K562 (cell line): ENCODE results near the gene PLEKHF1. TPM values are rescaled to one million over a fixed set of nuclear protein-coding genes. Genes with fewer than 3 reads are reported as not detected.

Experiments
- ATAC-seq: fragments of 200-7000 bp; cut with Tn5 transposase; 3 replicates; pipeline ENCODE4 v1.9.1; 2020; ENCODE audit warnings: moderate library complexity
- BruUV-seq: library from RNA; stranded (reverse); fragments of 400-500 nt; replicated peaks from 2 replicates; lab custom pipeline; 2021; lab: Mats Ljungman, UMichigan
- CTCF ChIA-PET: fragments of 300-600 bp; formaldehyde crosslinking; extraction: SDS; loops from one replicate; lab custom pipeline; 2021; ENCODE audit warnings: low intra/inter-chr PET ratio; lab: Yijun Ruan, JAX
- POLR2A ChIA-PET: fragments of 300-600, 350-650 bp; sonication (Branson Sonifier 250); formaldehyde crosslinking; extraction: SDS; loops from one replicate; lab custom pipeline; 2021; ENCODE audit warnings: antibody characterized with exemption, inconsistent platforms; lab: Yijun Ruan, JAX
- DNase-seq, 4 experiments: peaks; one replicate each; pipeline versions ENCODE4 v3.0.0 to v3.0.0-alpha.2; 2011 to 2018; ENCODE audit warnings: low spot score in 3 of 4, mixed read lengths in 3 of 4; ENCODE audit errors: extremely low read depth in 1 of 4
- FAIRE-seq: peaks from 2 replicates; lab custom pipeline; 2011; peaks lifted over from hg19 to GRCh38; lab: Jason Lieb, UNC
- H2AFZ ChIP-seq: 2 replicates; pipeline ENCODE4 v1.6.0; 2011; ENCODE audit warnings: low read depth, low read length, control low read depth, inconsistent platforms
- H3K27ac ChIP-seq: fragments of 200-600 bp; 3 replicates; pipeline ENCODE4 v1.8.0; 2011; ENCODE audit warnings: low read depth, mild to moderate bottlenecking, control low read depth, inconsistent platforms, low read length, moderate library complexity, mixed read lengths; ENCODE audit errors: extremely low read depth
- H3K27me3 ChIP-seq, 2 experiments: fragments of 300-600 bp in 1 of 2; 2 replicates in 1 of 2; 3 replicates in 1 of 2; pipeline versions ENCODE4 v1.6.0 to v1.8.0; 2011; ENCODE audit warnings: inconsistent platforms in 2 of 2, low read length in 2 of 2, mild to moderate bottlenecking in 1 of 2, mixed read lengths in 1 of 2, moderate library complexity in 1 of 2; ENCODE audit not compliant: control insufficient read depth in 2 of 2, insufficient read depth in 2 of 2
- H3K36me3 ChIP-seq: fragments of 300-600 bp; 3 replicates; pipeline ENCODE4 v1.8.0; 2011; ENCODE audit warnings: mild to moderate bottlenecking, low read length, inconsistent platforms; ENCODE audit not compliant: control insufficient read depth, insufficient read depth
- H3K4me1 ChIP-seq, 2 experiments: fragments of 200-600 bp in 1 of 2; replicated peaks in 1 of 2; 2 replicates in 1 of 2; 3 replicates in 1 of 2; pipeline versions ENCODE4 v1.5.1 to v1.8.0; 2011; ENCODE audit warnings: inconsistent platforms in 2 of 2, low read length in 2 of 2, mild to moderate bottlenecking in 1 of 2, mixed read lengths in 1 of 2, moderate library complexity in 1 of 2; ENCODE audit not compliant: control insufficient read depth in 2 of 2, insufficient read depth in 2 of 2
- H3K4me2 ChIP-seq: 2 replicates; pipeline ENCODE4 v1.6.1; 2011; ENCODE audit warnings: low read length, control low read depth, inconsistent platforms, mixed read lengths; ENCODE audit not compliant: insufficient read depth
- H3K4me3 ChIP-seq: fragments of 200-600 bp; sonication (generic), shearing (Covaris generic); 2 replicates; pipeline ENCODE4 v1.5.1; 2016; ENCODE audit warnings: control low read depth, inconsistent platforms
- H3K79me2 ChIP-seq: fragments of 200-600 bp; 3 replicates; pipeline ENCODE4 v1.8.0; 2011; ENCODE audit warnings: low read length, inconsistent platforms; ENCODE audit not compliant: control insufficient read depth, insufficient read depth
- H3K9ac ChIP-seq, 2 experiments: 2 replicates each; pipeline versions ENCODE4 v1.6.0 to v1.6.1; 2011; ENCODE audit warnings: low read depth in 2 of 2, low read length in 2 of 2, control low read depth in 1 of 2, inconsistent platforms in 1 of 2, mild to moderate bottlenecking in 1 of 2, mixed read lengths in 1 of 2; ENCODE audit not compliant: insufficient read depth in 1 of 2
- H3K9me1 ChIP-seq: one replicate; pipeline ENCODE4 v1.6.0; 2011; ENCODE audit warnings: inconsistent platforms, mild to moderate bottlenecking, low read length, moderate library complexity; ENCODE audit not compliant: control insufficient read depth, insufficient read depth
- H3K9me3 ChIP-seq: replicated peaks from 2 replicates; pipeline ENCODE4 v1.5.1; 2011; ENCODE audit warnings: low read depth, low read length, inconsistent platforms; ENCODE audit not compliant: control insufficient read depth, insufficient read depth
- H4K20me1 ChIP-seq: replicated peaks from 2 replicates; pipeline ENCODE4 v1.6.1; 2011; ENCODE audit warnings: low read length, inconsistent platforms, mixed read lengths; ENCODE audit not compliant: control insufficient read depth, insufficient read depth
- FOXJ3 ChIP-seq: sonication (generic); formaldehyde crosslinking; IDR thresholded peaks from 2 replicates; pipeline ENCODE4 v1.4.0; 2020; ENCODE audit warnings: mild to moderate bottlenecking, missing genetic modification reagents
- HNRNPLL ChIP-seq: fragments of 200-400 bp; formaldehyde crosslinking; IDR thresholded peaks from 2 replicates; pipeline ENCODE4 v1.6.1; 2017; ENCODE audit warnings: low read length, low read depth, mild to moderate bottlenecking; ENCODE audit not compliant: poor library complexity, severe bottlenecking
- KAT7 ChIP-seq: sonication (generic); formaldehyde crosslinking; IDR thresholded peaks from 2 replicates; pipeline ENCODE4 v1.8.0; 2022; ENCODE audit warnings: missing genetic modification reagents, mild to moderate bottlenecking, borderline replicate concordance
- KAT8 ChIP-seq: fragments of 450-650 bp; IDR thresholded peaks from 2 replicates; pipeline ENCODE4 v1.6.1; 2016; ENCODE audit warnings: low read depth, mild to moderate bottlenecking
- MEF2D ChIP-seq: conservative IDR thresholded peaks from 2 replicates; pipeline ENCODE4 v1.6.1; 2016; ENCODE audit warnings: low read depth, missing genetic modification characterization, missing compliant biosample characterization
- MLLT1 ChIP-seq, 2 experiments: fragments of 450-650 bp; IDR thresholded peaks; 2 replicates each; pipeline ENCODE4 v1.6.1; 2016
- MXI1 ChIP-seq: IDR thresholded peaks from 2 replicates; pipeline ENCODE4 v1.6.1; 2011; ENCODE audit warnings: low read depth, mild to moderate bottlenecking, improper control_type of control experiment, low read length
- NFIX ChIP-seq: fragments of 250-450 bp; sonication (Bioruptor Pico); IDR thresholded peaks from 2 replicates; pipeline ENCODE4 v1.4.0; 2020; ENCODE audit warnings: low read depth, mild to moderate bottlenecking, moderate library complexity
- PYGO2 ChIP-seq: fragments of 450-650 bp; IDR thresholded peaks from 2 replicates; pipeline ENCODE4 v1.6.1; 2016; ENCODE audit warnings: mild to moderate bottlenecking, missing genetic modification characterization, moderate library complexity, missing compliant biosample characterization
- SMAD4 ChIP-seq: fragments of 250-450 bp; sonication (Bioruptor Pico); conservative IDR thresholded peaks from 2 replicates; pipeline ENCODE4 v1.8.0; 2021; ENCODE audit warnings: inconsistent platforms, mild to moderate bottlenecking, moderate library complexity
- STAT5A ChIP-seq: IDR thresholded peaks from 2 replicates; pipeline ENCODE4 v1.6.1; 2012; ENCODE audit warnings: low read length, inconsistent platforms, borderline replicate concordance
- THRAP3 ChIP-seq: fragments of 450-650 bp; IDR thresholded peaks from 2 replicates; pipeline ENCODE4 v1.6.1; 2016; ENCODE audit warnings: mild to moderate bottlenecking, inconsistent platforms, borderline replicate concordance
- ZBTB34 ChIP-seq: fragments of 250-450 bp; sonication (Bioruptor Pico); IDR thresholded peaks from 2 replicates; pipeline ENCODE4 v1.8.0; 2021; ENCODE audit warnings: mild to moderate bottlenecking, moderate library complexity
- ZC3H11A ChIP-seq: IDR thresholded peaks from 2 replicates; pipeline ENCODE4 v1.6.1; 2012; ENCODE audit warnings: low read depth, low read length, improper control_type of control experiment
- ZFP36 ChIP-seq: fragments of 150-350 bp; IDR thresholded peaks from 2 replicates; pipeline ENCODE4 v1.6.1; 2018; ENCODE audit warnings: low read length, low read depth; ENCODE audit not compliant: partially characterized antibody
- ZNF395 ChIP-seq: fragments of 200-800 bp; sonication (Bioruptor generic); IDR thresholded peaks from 2 replicates; pipeline ENCODE4 v1.6.1; 2017; ENCODE audit warnings: missing genetic modification characterization, missing compliant biosample characterization
- ZNF644 ChIP-seq: fragments of 200-800 bp; sonication (Bioruptor generic); IDR thresholded peaks from 2 replicates; pipeline ENCODE4 v1.6.1; 2016; ENCODE audit warnings: low read depth, missing genetic modification characterization, missing compliant biosample characterization
- WGBS: fragments of 100-300 bp; shearing (Covaris generic); methylation state at CpG from one replicate; pipeline ENCODE4 v1.1.6; 2016; ENCODE audit warnings: low coverage, mixed read lengths; ENCODE audit not compliant: insufficient coverage; ENCODE audit errors: missing lambda C conversion rate; 5-methylcytosine and 5-hydroxymethylcytosine counted together
- in situ Hi-C: fragments of 300-500 bp; cut with MboI; formaldehyde crosslinking; loops from 4 replicates; pipeline ENCODE4 v1.15.0; 2018; ENCODE audit warnings: inconsistent platforms, mixed read lengths
- intact Hi-C: fragments of 100-400 bp; cut with micrococcal nuclease; formaldehyde crosslinking; loops from 2 replicates; pipeline ENCODE4 v1.14.2; 2022
- polyA plus RNA-seq, 8 experiments: library from polyadenylated mRNA; depleted of rRNA in 4 of 8; stranded (reverse) in 5 of 8; unstranded in 3 of 8; fragments of >200 nt; fragmentation: Nextera tagmentation in 2 of 8; fragmentation: Illumina TruSeq in 1 of 8; extraction: Ambion mirVana in 2 of 8; extraction: Trizol in 1 of 8; gene quantifications; 2 replicates each; pipeline versions ENCODE4 v1.2.1 to v1.2.3, GENCODE V29; 2011 to 2014; ENCODE audit warnings: inconsistent platforms in 1 of 8, missing spikeins in 1 of 8
- total RNA-seq, 7 experiments: library from RNA; depleted of rRNA in 6 of 7; stranded (reverse); fragments of >200 nt in 6 of 7; fragmentation: Illumina TruSeq in 2 of 7; extraction: Trizol in 2 of 7; gene quantifications; 2 replicates each; pipeline versions ENCODE4 v1.2.1 to v1.2.3, GENCODE V29; 2011 to 2021; ENCODE audit warnings: low replicate concordance in 1 of 7

The PLEKHF1 gene
- total and polyA plus RNA-seq, 9 of the 15 experiments (the other 6 are each of a cell fraction or from before 2014, with no cell fraction given) = 0.07 to 13.4 (median 3.9) TPM; not detected in 1

DNA sequence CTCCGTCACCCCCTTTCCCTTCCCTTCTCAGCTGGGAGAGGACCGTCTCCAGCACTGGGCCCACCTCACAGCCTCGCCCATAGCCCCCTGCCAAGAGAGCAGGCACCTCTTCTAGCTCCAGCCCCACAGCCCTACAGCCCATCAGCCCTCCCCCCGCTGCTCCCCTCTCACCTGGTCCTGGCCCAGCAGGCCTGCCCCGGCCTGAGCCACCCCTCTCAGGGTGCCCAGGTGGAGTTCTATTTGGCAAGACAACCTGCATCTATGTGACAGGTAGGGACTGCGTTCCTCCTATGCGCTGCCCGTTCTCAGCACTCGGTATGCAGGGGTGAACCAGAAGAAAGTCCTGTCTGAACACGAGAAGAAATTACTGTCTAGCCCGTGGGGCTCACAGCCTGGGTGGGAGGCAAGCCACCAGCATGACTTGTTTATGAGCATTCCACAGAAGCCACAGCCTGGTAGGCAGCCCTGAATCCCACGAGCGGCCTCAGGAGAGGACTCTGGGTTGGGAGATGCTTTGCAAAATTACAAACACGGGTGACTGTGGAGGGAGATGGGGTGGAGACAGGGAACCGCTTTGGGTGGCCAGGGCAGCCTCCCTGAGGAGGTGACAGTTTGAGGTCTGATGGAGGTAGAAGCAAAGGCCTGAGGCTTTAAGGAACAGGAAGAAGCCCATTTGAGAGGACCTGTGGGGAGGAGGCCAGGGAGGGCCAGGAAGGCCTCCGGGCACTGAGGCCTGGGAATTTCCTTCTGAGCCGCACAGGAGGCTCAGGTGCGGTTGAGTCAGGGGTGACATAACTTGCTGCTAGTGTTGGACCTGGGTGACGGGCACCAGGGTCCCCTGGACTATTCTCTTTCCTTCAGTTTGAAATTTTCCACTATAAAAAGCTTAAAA is 1.2 kb upstream of the PLEKHF1 start:
- Histone ChIP-seq H3K4me2 (peak overlapping the region; percentile 66), H3K27me3 (no peaks in the 10 kb centered on the region), H3K9ac (peak overlapping the region; percentile 69 to 96), H3K79me2 (peaks cover 36% of the 10 kb centered on the region), H3K9me1 (no peaks in the 10 kb centered on the region), H3K4me3 (peak overlapping the region; percentile 78), H3K4me1 (peaks cover 54 to 67% of the 10 kb centered on the region in 2 experiments), H2AFZ (peak overlapping the region; percentile 79), H4K20me1 (no peaks in the 10 kb centered on the region; the same call in 1 of the 2 replicates), H3K36me3 (peaks cover 4% of the 10 kb centered on the region; the same call in 1 of the 3 replicates), H3K27ac (peak overlapping the region; percentile 83), H3K9me3 (no peaks in the 10 kb centered on the region)
- FAIRE-seq (no peak), DNase-seq (peak in 1 of 4 experiments; percentile 10), ATAC-seq (no peak)
- BruUV-seq = no TSS peak
- in situ Hi-C loops = no loop called here
- POLR2A ChIA-PET = interaction anchor here (0.5 to 1.3 kb wide), 5 partner anchors 14 to 52 kb away, joined by 3 to 4 read pairs (median 3); no protein-coding TSS in a partner anchor
- CTCF ChIA-PET = no interaction called here
- intact Hi-C loops = loop anchor here (5.0 kb wide), 1 partner anchor 37 kb away; no protein-coding TSS in a partner anchor
- 71% methylated on average over 15 of the region's 19 CpGs for WGBS
- TF ChIP-seq NFIX (CRISPR knock-in tag) = no peak
- TF ChIP-seq MXI1 = no peak
- TF ChIP-seq ZBTB34 (CRISPR knock-in tag) = no peak
- no peak for TF ChIP-seq KAT7 (CRISPR knock-in tag)
- peak; percentile 73; the same call in 1 of the 2 replicates for TF ChIP-seq ZNF395 (CRISPR knock-in tag)
- no peak for TF ChIP-seq MEF2D (tag)
- no peak for TF ChIP-seq KAT8
- no peak for TF ChIP-seq HNRNPLL
- TF ChIP-seq ZFP36 = peak; percentile 21
- TF ChIP-seq STAT5A = no peak
- TF ChIP-seq PYGO2 (tag) = no peak
- TF ChIP-seq ZNF644 (tag) = 0 out of 2 replicates have a peak, but pooled peaks have one; percentile 25
- no peak for TF ChIP-seq THRAP3
- TF ChIP-seq ZC3H11A = no peak
- TF ChIP-seq SMAD4 (CRISPR knock-in tag) = no peak
- peak in 1 of 2 experiments; percentile 48; a peak in 1 of 4 replicates for TF ChIP-seq MLLT1 (IDR thresholded peaks at IDR 0.05)
- TF ChIP-seq FOXJ3 (CRISPR knock-in tag) = no peak
